AG09309 (cell line): ENCODE results near the gene MYBBP1A.
"Not testable (repeated sequence)": the region's sequence is repeated elsewhere in the genome, so short reads cannot be mapped to it uniquely, and the experiment has no call there.

Experiments
- DNase-seq: peaks from one replicate; pipeline ENCODE4 v3.0.0-alpha.2; 2010; ENCODE audit warnings: low read depth
- H3K4me3 ChIP-seq: 2 replicates; pipeline ENCODE4 v1.5.1; 2011; ENCODE audit warnings: mild to moderate bottlenecking, low read depth, low read length, moderate library complexity; ENCODE audit not compliant: control insufficient read depth
- CTCF ChIP-seq: IDR thresholded peaks from 2 replicates; pipeline ENCODE4 v1.5.1; 2011; ENCODE audit warnings: mild to moderate bottlenecking, low read depth, low read length, inconsistent platforms; ENCODE audit not compliant: insufficient read depth, control insufficient read depth; ENCODE audit errors: missing control alignments

The MYBBP1A gene

GRCh38 chr17:4554997-4555799, at the start of gene MYBBP1A:
MYBBP1A (minus strand) TSS chr17:4555384; CDS start chr17:4555324, 60 bp downstream.
- peak; percentile 42 for TF ChIP-seq CTCF
- peak; percentile 60 for DNase-seq
- H3K4me3 ChIP-seq = peak within 1 kb of the TSS; percentile 93

GRCh38 chr17:4604736-4605135, 49.6 kb upstream of the MYBBP1A start:
- H3K4me3 ChIP-seq, DNase-seq: not testable (repeated sequence)

- no peak overlapping the region for H3K4me3 ChIP-seq
- TF ChIP-seq CTCF = no peak
- DNase-seq = no peak
Measured at GRCh38 chr17:4604111-4604644, 49.0 kb upstream of the MYBBP1A start.

- DNase-seq = no peak
- TF ChIP-seq CTCF = no peak
- no peak overlapping the region for H3K4me3 ChIP-seq
Measured at GRCh38 chr17:4602041-4602440, 46.9 kb upstream of the MYBBP1A start.

GRCh38 chr17:4601326-4601725, 46.1 kb upstream of the MYBBP1A start:
- H3K4me3 ChIP-seq = no peak overlapping the region
- no peak for DNase-seq
- no peak for TF ChIP-seq CTCF

GRCh38 chr17:4600563-4600962, 45.4 kb upstream of the MYBBP1A start:
- DNase-seq = no peak
- no peak overlapping the region for H3K4me3 ChIP-seq

More at GRCh38 chr17:4600563-4600962, 45.4 kb upstream of the MYBBP1A start:
- no peak for TF ChIP-seq CTCF
